ENCODE results near the gene FAM219B. TPM values are rescaled to one million over a fixed set of nuclear protein-coding genes. Genes with fewer than 3 reads are reported as not detected.
A peak's percentile ranks its signal among the peaks of the same experiment; 100 is the strongest.
"Not testable (repeated sequence)": the region's sequence is repeated elsewhere in the genome, so short reads cannot be mapped to it uniquely, and the experiment has no call there.

FAM219B gene
- total RNA-seq, 1 donor from 2014 or later = 68.0 TPM

GRCh38 chr15:74920456-74920855 is 13.8 kb upstream of the FAM219B start:
- Mint-ChIP-seq H3K27me3 (no peaks in the 10 kb centered on the region), H3K27ac (no peak overlapping the region), H3K36me3 (ENCODE audit: low read depth) (peaks cover 60% of the 10 kb centered on the region), H3K4me1 (peaks cover 8% of the 10 kb centered on the region), H3K9me3 (no peaks in the 10 kb centered on the region), H3K4me3 (no peak overlapping the region)
- DNase-seq = no peak
- intact Hi-C loops (cut with micrococcal nuclease) = no loop called here

DNA sequence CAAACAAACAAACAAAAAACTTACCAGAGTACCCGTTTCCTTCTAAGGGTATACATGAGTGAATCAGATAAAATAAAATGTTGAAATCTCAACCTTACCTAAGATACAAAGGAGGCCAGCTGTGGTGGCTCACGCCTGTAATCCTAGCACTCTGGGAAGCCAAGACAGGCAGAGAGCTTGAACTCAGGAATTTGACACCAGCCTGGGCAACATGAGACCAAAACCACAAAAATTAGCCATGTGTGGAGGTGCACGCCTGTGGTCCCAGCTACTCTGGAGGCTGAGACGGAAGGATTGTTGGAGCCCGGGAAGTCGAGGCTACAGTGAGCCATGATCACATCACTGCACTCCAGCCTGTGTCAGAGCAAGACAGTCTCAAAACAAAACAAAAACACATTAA is 11.0 kb upstream of the FAM219B start:
- H3K36me3 Mint-ChIP-seq (ENCODE audit: low read depth) = peaks cover 60% of the 10 kb centered on the region
- H3K27ac Mint-ChIP-seq = no peak overlapping the region
- intact Hi-C loops (cut with micrococcal nuclease) = no loop called here
- H3K9me3 Mint-ChIP-seq = no peaks in the 10 kb centered on the region
- no peak overlapping the region for H3K4me3 Mint-ChIP-seq
- H3K4me1 Mint-ChIP-seq = peaks cover 4% of the 10 kb centered on the region
- H3K27me3 Mint-ChIP-seq = no peaks in the 10 kb centered on the region
- DNase-seq = no peak

- intact Hi-C loops (cut with micrococcal nuclease); H3K9me3 Mint-ChIP-seq; H3K4me1 Mint-ChIP-seq; H3K27me3 Mint-ChIP-seq; H3K4me3 Mint-ChIP-seq; DNase-seq: not testable (repeated sequence)
- Mint-ChIP-seq H3K27ac (peak overlapping the region; percentile 58), H3K36me3 (ENCODE audit: low read depth) (peaks cover 42% of the 10 kb centered on the region)
Observed at GRCh38 chr15:74913799-74914198, 7.1 kb upstream of the FAM219B start.

DNA sequence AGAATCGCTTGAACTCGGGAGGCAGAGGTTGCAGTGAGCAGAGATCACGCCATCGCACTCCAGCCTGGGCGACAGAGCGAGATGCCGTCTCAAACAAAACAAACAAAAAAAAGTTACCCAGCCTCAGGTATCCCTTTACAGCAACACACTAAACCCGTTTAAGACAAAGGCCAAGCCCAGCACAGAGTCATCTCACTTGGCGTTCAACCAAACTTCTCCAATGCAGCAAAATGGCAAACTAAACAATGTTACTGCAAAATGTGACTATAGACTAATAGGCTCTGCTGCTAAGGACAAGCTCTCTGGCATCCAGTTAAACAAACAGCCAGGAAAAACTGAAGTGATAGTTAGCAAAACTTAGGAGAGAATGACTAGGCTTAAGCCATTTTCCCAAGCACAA is 6.4 kb upstream of the FAM219B start:
- intact Hi-C loops (cut with micrococcal nuclease) = no loop called here
- Mint-ChIP-seq H3K27ac (no peak overlapping the region), H3K4me3 (no peak overlapping the region)

GRCh38 chr15:74908635-74909034 is 2.0 kb upstream of the FAM219B start:
- no peaks in the 10 kb centered on the region for H3K9me3 Mint-ChIP-seq
- peaks cover 32% of the 10 kb centered on the region for H3K36me3 Mint-ChIP-seq (ENCODE audit: low read depth)
- DNase-seq = no peak
- intact Hi-C loops (cut with micrococcal nuclease) = loop anchor here (5.0 kb wide), 1 partner anchor 49 kb away; the partner anchor contains the start of gene RPP25
- peaks cover 28% of the 10 kb centered on the region for H3K4me1 Mint-ChIP-seq
- H3K27ac Mint-ChIP-seq = no peak overlapping the region
- no peaks in the 10 kb centered on the region for H3K27me3 Mint-ChIP-seq
- H3K4me3 Mint-ChIP-seq = no peak overlapping the region

More for the DNA sequence above, 6.4 kb upstream of the FAM219B start:
- DNase-seq = no peak
- no peaks in the 10 kb centered on the region for H3K27me3 Mint-ChIP-seq
- H3K36me3 Mint-ChIP-seq (ENCODE audit: low read depth) = peaks cover 38% of the 10 kb centered on the region
- no peaks in the 10 kb centered on the region for H3K4me1 Mint-ChIP-seq
- no peaks in the 10 kb centered on the region for H3K9me3 Mint-ChIP-seq

DNA sequence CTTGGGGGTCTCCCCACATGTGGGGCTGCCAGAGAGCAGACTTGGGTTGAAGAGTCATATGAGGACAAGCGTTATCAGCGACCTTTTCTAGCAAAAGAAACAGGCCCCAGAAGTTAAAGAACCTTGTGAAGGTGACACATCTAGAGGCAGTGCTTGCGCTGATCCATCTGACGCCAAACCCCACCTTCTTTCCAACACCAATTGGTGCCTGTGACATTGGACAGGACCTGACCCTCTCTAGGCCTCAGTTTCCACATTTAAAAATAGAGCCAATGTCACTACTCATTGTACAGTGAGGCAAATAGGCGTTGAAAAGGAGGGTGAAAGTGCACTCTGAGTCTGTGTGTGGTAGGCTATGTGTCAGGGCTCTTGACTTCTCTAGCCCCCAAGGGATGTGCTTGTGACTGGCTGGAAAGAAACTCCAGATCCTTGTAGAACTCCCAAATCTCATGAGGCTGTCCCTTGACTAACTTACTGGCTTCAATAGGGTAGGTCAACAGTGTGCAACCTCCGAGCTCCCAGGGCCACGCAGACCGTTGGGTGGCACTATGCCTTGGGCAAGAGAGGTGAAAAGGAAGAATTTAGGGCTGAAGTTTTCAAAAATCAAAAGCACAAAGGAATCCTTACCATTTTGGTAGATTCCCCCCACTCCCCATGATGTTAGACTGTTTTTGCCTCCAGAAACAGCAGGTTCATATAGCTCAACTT is 666 bp upstream of the FAM219B start:
- H3K4me3 Mint-ChIP-seq = peak overlapping the region; percentile 97
- intact Hi-C loops (cut with micrococcal nuclease) = loop anchor here (5.0 kb wide), 1 partner anchor 50 kb away; the partner anchor contains the start of gene RPP25

GRCh38 chr15:74906067-74906449 is 593 bp downstream of the FAM219B start:
- H3K27me3 Mint-ChIP-seq = no peaks in the 10 kb centered on the region
- H3K4me1 Mint-ChIP-seq = peaks cover 36% of the 10 kb centered on the region
- H3K9me3 Mint-ChIP-seq = no peaks in the 10 kb centered on the region

More for the DNA sequence above, 666 bp upstream of the FAM219B start:
- peaks cover 29% of the 10 kb centered on the region for H3K4me1 Mint-ChIP-seq
- H3K27me3 Mint-ChIP-seq = no peaks in the 10 kb centered on the region
- peaks cover 36% of the 10 kb centered on the region for H3K36me3 Mint-ChIP-seq (ENCODE audit: low read depth)
- no peak for DNase-seq
- peak overlapping the region; percentile 93 for H3K27ac Mint-ChIP-seq
- H3K9me3 Mint-ChIP-seq = no peaks in the 10 kb centered on the region

DNA sequence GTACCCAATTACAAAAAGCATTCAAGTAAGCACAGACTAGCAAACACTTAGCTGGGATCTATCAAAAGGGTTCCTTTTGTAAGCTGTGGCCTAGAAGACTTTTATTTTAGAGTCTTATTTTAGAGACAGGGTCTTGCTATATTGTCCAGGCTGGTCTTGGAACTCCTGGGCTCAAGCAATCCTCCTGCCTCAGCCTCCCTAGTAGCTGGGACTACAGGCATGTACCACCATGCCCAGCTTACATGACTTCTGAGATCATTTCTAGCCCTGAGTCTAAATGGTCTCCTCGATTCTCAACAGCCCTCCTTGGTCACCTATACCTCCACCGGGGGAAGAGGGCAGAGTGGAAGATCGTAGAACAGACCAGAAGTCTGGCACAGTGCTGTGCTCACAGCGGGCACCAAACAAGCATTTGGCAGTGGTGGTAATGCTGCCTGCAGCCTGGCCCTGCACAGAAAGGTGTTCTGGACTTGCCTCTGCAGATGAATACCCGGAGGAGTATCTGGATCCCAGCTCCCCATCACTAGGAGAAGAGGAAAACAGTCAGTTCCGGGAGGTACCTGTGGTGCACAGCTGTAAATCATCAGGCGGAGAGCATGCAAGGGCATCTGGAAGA is 2.4 kb downstream of the FAM219B start:
- H3K27ac Mint-ChIP-seq = no peak overlapping the region
- peaks cover 36% of the 10 kb centered on the region for H3K4me1 Mint-ChIP-seq
- H3K36me3 Mint-ChIP-seq (ENCODE audit: low read depth) = peaks cover 41% of the 10 kb centered on the region
- H3K27me3 Mint-ChIP-seq = no peaks in the 10 kb centered on the region
- no peaks in the 10 kb centered on the region for H3K9me3 Mint-ChIP-seq
- no peak for DNase-seq
- intact Hi-C loops (cut with micrococcal nuclease) = no loop called here
- H3K4me3 Mint-ChIP-seq = peak overlapping the region; percentile 64

More at GRCh38 chr15:74906067-74906449, 593 bp downstream of the FAM219B start:
- Mint-ChIP-seq H3K36me3 (ENCODE audit: low read depth) (peaks cover 31% of the 10 kb centered on the region), H3K4me3 (peak overlapping the region; percentile 97), H3K27ac (peak overlapping the region; percentile 67)
- intact Hi-C loops (cut with micrococcal nuclease) = loop anchor here (1.0 to 5.0 kb wide), 5 partner anchors 16 to 61 kb away; partner anchors contain the start of genes COX5A, MPI, RPP25 and SCAMP2
- DNase-seq = no peak

- no peak for DNase-seq
- Mint-ChIP-seq H3K9me3 (no peaks in the 10 kb centered on the region), H3K4me1 (peaks cover 36% of the 10 kb centered on the region), H3K27ac (no peak overlapping the region), H3K27me3 (no peaks in the 10 kb centered on the region), H3K4me3 (no peak overlapping the region), H3K36me3 (ENCODE audit: low read depth) (peaks cover 39% of the 10 kb centered on the region)
- intact Hi-C loops (cut with micrococcal nuclease) = no loop called here
Observed at GRCh38 chr15:74903676-74904075, 3.0 kb downstream of the FAM219B start.

- no peaks in the 10 kb centered on the region for H3K27me3 Mint-ChIP-seq
- peaks cover 34% of the 10 kb centered on the region for H3K4me1 Mint-ChIP-seq
- peaks cover 42% of the 10 kb centered on the region for H3K36me3 Mint-ChIP-seq (ENCODE audit: low read depth)
Observed at GRCh38 chr15:74902295-74903075, 4.2 kb downstream of the FAM219B start.

GRCh38 chr15:74901612-74902063 is 5.0 kb downstream of the FAM219B start:
- Mint-ChIP-seq H3K27ac (no peak overlapping the region), H3K9me3 (no peaks in the 10 kb centered on the region)
- intact Hi-C loops (cut with micrococcal nuclease) = loop anchor here (1.0 kb wide), 1 partner anchor 12 kb away; no protein-coding TSS in a partner anchor

More at GRCh38 chr15:74902295-74903075, 4.2 kb downstream of the FAM219B start:
- no peaks in the 10 kb centered on the region for H3K9me3 Mint-ChIP-seq
- H3K27ac Mint-ChIP-seq = no peak overlapping the region
- H3K4me3 Mint-ChIP-seq = no peak overlapping the region
- no peak for DNase-seq
- intact Hi-C loops (cut with micrococcal nuclease) = no loop called here

DNA sequence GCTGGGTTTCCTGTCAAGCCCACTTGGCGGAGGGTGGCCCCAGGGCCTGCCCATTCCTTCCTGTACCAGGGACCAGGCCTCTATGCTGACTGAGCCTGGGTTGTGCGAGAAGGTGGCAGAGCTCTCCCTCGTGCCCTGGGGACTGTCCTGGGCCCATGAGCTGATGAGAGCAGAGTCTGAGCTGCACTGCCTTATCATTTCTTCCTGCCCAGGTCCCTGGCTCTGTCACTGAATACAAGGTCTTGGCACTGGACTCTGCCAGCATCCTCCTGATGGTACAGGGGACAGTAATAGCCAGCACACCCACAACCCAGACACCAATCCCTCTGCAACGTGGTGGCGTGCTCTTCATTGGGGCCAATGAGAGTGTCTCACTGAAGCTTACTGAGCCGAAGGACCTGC is 9.3 kb downstream of the FAM219B start:
- DNase-seq = no peak
- Mint-ChIP-seq H3K27me3 (no peaks in the 10 kb centered on the region), H3K9me3 (no peaks in the 10 kb centered on the region), H3K4me1 (peaks cover 24% of the 10 kb centered on the region), H3K27ac (peak overlapping the region; percentile 29), H3K36me3 (ENCODE audit: low read depth) (peaks cover 50% of the 10 kb centered on the region), H3K4me3 (no peak overlapping the region)
- intact Hi-C loops (cut with micrococcal nuclease) = no loop called here

More at GRCh38 chr15:74901612-74902063, 5.0 kb downstream of the FAM219B start:
- H3K4me1 Mint-ChIP-seq = peaks cover 26% of the 10 kb centered on the region
- H3K36me3 Mint-ChIP-seq (ENCODE audit: low read depth) = peaks cover 48% of the 10 kb centered on the region
- no peak overlapping the region for H3K4me3 Mint-ChIP-seq
- peak; percentile 91 for DNase-seq
- no peaks in the 10 kb centered on the region for H3K27me3 Mint-ChIP-seq

DNA sequence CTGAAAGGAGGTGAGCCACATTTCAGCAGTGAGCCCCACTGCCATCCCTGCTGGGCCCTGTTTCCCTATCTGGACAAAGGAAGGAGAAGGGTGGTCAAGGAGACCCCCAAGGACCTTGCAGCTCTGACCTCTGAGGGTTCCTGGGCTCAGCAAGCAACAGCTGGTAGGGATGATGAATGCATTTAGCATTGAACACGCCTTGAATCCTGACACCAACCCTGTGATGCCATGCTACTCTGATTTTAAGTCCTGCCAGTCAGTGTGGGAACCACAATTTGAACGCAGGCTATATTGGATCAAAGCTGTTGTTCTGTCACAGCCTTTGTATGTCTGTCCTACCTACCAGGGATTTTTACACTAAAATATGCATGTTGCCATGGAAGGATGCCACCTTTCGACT is 10.3 kb downstream of the FAM219B start:
- H3K36me3 Mint-ChIP-seq (ENCODE audit: low read depth) = peaks cover 56% of the 10 kb centered on the region
- no peak overlapping the region for H3K27ac Mint-ChIP-seq
- intact Hi-C loops (cut with micrococcal nuclease) = no loop called here
- no peak for DNase-seq
- H3K4me1 Mint-ChIP-seq = peaks cover 19% of the 10 kb centered on the region
- no peaks in the 10 kb centered on the region for H3K27me3 Mint-ChIP-seq
- H3K4me3 Mint-ChIP-seq = no peak overlapping the region
- no peaks in the 10 kb centered on the region for H3K9me3 Mint-ChIP-seq

All from activated CD4-positive, alpha-beta T cell treated with anti-CD3 and anti-CD28 coated beads, Interleukin-2, amount 10 ng/mL, durations not matched to agents 24 days and 14 days (primary cell).